Suppressor macrophage treated with lipopolysaccharide for 4 hours (primary cell): ENCODE data around the gene MAP3K14.
"Not testable (repeated sequence)": the region's sequence is repeated elsewhere in the genome, so short reads cannot be mapped to it uniquely, and the experiment has no call there.

ENCODE experiments used
- DNase-seq: peaks from one replicate; pipeline ENCODE4 v3.0.0-alpha.2; 2020

The MAP3K14 gene

DNA sequence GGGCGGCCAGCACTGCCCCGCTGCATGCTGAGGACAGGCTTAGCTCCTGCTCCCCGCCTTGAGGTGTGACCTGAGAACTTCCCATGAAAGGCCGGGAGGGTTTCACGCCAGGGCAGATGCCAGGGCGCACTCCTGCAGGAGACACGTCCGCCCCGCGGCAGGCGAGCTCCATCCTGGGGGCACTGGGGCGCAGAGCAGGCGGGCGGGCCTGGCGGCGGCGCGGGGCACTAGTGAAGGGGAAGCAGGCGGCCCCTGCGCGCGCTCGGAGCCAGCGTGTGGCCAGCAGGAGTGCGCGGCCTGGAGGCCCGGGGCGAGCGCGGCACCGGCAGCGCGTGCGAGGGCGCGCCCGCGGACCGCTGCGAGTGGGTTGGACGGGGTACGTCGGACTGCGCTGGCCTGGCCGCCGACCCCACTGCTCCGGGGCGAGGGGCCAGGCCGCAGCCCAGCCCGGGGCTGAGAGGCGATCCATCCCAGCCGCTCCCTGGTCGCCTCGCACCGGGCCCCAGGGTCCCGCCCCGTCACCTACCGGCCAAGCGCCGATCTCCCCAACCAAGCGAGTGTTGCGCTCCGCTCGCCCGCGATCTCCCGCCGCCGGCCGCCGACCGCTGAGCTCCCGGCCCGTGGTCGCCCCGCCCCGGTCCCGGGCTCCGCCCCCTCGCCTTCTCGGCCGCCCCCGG is at the start of gene MAP3K14:
Gene MAP3K14, minus strand, starts transcription at position 587 of the 677 bp plus-strand sequence. CDS start 26,275 bp downstream, outside the sequence.
- peak; percentile 83 for DNase-seq

DNA sequence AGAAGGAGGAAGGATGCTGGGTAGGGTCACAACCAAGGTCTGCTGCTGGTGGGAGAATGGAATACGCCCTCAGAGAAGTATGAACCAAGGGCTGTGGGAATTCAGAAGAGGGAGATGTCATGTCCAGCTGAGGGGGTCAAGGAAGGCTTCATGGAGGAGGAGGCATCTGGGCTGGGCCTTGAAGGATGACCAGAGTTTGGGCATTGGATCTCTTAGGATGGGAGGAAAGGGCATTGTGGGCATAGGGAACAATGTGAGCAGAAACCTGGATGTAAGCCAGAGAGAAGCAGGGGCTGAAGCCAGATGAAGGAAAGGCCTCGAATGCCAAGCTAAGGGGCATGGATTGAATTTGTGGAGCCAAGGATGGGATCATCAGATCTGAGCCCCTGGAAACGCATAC is 49.2 kb upstream of the MAP3K14 start:
- no peak for DNase-seq

DNA sequence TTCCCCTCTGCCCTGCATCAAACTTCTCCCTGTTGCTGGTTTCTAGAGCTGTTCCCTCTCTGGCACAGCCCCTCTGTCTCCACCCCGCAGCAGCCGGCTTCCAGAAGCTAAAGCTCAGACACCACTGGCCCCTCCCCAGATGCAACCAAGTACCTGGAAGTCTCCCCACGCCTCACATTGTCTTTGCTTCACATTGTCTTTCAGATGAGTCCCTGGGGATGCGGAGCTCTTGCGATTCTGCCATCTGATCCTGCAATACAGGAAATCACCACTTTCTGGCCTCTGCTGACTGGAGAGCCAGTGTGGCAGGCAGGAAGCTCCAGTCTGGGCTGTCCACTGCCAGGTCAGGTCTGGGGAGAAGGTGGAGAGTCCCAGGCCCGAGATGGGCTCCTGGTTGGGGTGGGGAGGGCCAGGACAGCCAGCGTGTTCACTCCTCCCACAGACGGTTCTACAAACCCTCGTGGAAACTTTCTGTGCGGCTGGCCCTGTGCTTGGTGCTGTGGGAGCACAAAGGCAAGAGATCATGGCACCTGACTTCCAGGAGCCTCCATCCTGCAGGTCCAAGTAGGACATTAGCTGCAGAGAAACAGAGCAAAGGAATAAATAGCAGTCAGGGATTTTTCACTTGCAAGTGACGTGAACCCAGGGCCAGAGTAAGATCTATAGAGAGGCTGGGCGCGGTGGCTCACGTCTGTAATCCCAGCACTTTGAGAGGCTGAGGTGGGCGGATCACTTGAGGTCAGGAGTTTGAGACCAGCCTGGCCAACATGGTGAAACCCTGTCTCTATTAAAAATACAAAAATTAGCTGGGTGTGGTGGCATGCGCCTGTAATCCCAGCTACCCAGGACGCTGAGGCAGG is 47.9 kb upstream of the MAP3K14 start:
- DNase-seq = no peak

DNA sequence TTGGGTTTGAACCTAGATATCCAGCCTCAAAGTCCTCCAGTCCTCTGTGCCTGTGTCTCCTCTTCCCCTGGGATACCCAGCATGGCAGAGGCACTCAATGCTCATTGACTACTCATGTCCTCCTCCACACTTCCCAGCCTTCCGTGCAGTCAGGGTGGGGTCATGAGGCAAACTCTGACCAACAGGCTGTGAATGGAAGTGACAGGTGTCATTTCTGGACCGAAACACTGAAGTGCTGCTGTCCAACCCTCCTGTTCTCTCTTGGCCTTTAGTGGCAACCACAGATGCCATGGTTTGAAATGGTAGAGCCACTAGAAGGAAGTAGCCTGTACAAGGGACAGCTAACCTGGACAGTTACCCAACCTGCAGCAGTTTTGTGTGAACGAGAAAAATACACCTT is 46.7 kb upstream of the MAP3K14 start:
- no peak for DNase-seq

DNA sequence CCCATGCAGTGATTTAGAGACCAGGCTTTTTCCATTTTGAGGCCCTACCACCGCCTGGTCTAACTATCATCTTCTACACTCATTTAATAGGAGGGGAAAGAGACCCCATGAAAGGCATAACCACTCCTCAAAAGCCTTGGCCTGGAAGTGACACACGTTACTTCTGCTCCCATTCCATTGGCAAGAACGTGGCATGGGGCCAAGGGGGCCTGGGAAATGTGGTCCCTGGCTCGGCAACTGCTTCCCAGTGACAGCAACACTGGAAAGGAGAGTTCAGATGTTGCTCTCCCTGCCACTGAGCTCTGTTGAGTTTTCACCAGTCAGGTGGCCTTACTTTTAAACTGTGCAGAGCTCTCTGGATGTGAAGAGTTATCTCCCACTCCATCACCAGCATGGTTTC is 45.2 kb upstream of the MAP3K14 start:
- DNase-seq = no peak

DNA sequence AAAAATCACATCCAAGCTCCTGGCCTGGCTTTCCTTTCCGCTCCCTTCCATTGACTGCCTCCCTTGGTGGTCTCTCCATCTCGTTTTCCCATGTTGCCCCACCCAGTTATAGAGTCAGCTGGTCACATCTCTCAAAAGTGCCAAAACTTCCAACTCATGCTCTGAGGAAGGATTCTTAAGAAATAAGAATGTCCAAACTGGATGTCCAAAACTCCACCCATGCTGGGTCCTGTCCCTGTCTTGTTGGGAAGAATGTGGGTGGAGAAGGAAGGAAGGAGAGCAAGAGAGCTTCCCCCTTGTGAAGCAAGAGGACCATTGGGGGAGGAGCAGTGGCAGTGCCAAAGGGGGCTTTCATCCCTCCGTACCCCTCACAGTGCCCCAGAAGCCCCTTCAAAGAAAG is 44.6 kb upstream of the MAP3K14 start:
- DNase-seq = no peak

DNA sequence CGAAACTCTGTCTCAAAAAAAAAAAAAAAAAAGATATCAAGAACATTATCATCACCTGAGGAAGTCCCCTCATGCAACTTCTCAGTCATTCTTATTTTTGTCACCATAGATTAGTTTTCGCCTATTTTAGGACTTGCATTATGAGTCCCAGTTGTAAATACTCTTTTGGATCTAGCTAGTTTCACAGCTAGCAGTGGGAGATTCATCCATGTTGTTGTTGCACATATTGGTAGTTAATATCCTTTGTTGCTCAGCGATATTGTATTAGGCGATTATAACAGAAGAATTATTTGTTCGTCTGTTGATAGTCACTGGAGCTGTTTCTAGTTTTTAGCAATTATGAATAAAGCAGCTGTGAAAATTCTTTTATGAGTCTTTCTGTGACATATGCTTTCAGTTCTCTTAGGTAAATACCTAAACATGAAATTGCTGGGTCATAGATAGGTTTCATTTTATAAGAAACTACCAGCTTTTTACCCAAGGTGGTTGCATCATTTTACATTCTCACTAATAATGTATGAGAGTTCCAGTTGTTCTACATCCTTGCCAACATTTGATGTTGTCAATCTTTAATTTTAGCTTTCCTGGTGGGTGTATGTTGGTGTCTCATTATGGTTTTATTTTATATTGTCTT is 40.7 kb upstream of the MAP3K14 start:
- peak; percentile 31 for DNase-seq

DNA sequence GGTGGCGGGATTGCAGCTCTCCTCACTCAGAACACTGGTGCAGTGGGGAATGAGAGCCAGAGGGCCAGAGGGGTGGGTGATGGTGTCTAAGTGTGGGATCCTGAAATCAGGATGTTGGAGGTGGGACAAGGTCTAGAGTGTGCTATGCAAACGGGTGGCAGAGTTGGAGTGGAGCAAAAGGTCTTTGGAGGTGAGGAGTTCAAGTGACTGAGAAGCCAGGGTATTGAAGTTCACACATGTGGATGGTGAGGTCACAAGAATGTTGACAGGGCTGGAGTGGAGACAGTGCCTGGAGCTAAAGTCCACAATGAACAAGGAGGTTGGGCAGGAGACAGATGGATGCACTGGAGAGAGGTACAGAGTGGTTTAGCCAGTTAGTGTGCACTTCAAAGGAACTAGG is 38.3 kb upstream of the MAP3K14 start:
- DNase-seq = no peak

DNA sequence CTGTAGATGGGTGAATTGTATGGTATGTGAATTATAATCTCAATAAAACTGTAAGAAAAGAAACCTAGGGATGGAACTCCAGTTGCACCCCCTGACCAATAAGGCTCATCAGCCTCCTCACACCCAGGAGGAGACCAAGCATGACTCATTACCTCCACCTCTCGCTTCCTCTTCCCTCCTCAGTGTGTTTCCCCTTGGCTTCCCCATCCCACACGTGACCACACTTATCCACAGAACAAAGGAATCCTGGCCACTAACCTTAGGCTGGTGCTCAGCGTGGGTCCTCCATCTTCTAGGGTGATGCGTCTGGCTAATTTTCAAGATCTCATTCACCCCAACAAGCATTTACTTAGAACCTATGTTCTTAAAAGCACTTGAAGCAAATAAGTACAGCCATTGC is 36.2 kb upstream of the MAP3K14 start:
- peak; percentile 92 for DNase-seq

DNA sequence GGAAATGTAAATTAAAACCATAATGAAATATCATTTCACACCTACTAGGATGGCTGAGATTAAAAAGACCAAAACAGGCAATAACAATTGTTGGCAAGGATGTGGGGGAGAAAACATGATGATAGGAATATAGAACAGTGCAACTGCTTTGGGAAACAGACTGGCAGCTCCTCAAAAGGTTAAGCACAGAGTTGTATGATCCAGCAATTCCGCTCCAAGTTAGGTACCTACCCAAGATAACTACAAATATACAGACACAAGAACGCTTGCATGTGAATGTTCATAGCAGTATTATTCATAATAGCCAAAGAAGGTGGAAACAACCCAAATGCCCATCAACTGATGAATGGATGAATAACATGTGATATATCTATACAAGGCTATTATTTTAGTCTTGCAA is 35.0 kb upstream of the MAP3K14 start:
- no peak for DNase-seq

DNA sequence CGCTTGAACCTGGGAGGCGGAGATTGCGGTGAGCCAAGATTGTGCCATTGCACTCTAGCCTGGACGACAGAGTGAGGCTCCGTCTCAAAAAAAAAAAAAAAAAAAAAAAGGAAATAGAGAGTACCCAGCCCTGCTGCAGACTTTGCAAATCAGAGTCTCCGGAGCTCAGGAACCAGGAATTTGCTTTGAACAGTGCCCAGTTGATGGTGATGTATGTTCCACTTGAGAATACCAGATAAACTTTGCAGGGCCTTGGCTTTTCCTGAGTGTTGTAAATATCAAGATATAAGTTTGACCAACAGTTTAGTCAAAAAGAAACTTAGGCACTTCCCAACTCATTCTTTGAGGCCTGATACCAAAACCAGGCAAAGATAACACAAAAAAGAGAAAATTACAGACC is 30.6 kb upstream of the MAP3K14 start:
- peak; percentile 29 for DNase-seq

DNA sequence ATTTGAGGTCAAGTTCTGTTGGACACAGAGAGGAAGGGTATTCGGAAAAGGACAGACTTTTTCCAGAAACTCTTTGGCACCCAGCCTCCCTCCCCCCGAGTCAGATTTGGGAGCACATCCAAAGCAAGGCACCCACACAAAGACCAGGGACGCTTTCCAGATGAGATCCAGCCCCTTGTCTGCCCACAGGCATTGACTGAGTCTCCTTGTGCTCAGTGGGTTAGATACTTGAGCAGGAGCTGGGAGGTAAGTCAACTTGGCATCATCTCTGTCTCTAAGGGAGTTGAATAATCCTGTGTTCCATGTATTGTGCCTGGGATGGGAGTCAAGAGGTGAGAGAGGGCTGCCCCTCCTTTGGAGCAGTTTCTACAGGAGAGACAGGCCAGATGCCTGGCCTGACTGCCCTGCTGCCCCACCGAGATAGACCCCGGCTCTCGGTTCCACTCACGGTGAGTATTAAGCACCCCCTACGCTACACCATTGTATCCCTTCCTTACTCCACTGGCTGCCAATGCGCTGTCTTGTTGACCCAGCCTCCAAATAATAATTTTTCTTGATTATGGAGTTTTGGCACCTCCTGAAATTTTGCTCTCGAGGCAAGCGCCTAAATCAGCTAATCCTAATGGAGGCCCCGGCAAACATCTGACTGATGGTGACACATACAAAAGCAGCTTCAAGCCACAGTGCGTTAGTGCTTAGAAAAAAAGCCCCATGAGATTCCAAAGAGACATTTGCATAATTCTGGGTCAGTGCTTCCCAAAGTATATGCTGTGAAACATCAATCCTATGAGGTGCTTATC is 29.6 kb upstream of the MAP3K14 start:
- no peak for DNase-seq

DNA sequence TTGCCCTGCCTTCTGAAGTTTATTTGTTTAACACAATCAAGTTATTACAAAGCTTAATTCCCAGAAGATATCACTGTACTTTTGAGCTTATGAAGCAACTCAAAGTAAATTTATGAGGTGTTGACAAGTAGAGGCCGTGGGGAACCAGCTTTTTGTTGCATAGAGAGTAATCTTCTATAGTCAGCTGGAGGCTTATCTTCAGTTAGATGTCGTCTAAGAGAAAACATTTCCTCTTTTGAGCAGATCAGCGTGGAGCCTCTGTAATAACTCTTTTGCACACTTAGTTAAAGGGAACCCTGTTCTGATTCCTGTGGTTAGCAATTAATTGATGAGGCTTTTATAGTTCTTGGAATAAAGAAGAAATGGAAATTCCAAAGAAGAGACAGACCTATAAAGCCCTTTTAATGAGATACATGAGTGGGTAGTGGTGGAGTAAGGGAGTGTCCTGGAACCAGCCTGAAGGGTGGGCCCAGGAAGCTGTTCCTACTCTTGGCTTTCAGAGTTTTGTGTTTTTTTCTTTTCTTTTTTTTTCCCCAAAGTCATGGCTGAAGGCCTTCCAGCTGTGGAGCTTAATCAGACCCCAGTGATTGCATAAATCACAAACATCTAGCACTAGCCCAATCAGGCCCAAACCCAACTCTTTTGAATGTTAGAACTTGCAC is 28.9 kb upstream of the MAP3K14 start:
- DNase-seq = no peak

DNA sequence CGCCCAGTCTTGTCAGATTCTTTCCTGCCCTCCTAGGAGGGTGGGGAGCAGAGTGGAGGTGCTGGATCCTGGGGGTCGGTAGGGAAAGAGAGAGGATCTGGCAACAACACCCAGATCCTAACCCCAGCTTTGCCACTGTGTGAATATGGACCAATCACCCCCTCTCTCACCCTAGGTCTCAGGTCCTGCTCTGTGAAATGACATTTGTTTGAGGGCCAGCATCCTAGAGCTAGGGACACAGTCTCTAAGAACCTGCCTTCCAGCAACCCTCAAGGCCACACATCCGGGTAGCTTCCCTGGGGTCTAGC is 28.4 kb upstream of the MAP3K14 start:
- no peak for DNase-seq

DNA sequence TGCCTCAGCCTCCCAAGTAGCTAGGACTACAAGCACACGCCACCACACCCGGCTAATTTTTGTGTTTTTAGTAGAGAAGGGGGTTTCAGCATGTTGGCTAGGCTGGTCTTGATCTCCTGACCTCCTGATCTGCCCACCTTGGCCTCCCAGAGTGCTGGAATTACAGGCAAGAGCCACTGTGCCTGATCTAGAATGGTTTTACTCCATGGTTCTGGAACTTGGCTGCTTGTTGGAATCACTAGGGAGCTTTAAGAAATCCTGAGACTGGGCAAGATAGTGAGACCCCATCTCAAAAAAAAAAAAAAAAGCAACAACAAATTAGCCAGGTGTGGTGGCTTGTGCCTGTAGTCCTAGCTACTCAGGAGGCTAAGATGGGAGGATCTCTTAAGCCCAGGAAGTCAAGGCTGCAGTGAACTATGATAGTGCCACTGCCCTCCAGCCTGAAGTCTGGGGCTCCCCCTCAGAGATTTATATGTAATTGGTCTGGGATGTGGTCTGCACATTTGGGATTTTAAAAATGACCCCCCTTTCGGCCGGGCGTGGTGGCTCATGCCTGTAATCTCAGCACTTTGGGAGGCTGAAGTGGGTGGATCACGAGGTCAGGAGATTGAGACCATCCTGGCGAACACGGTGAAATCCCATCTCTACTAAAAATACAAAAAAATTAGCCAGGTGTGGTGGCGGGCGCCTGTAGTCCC is 27.3 kb upstream of the MAP3K14 start:
- not testable (repeated sequence) for DNase-seq

DNA sequence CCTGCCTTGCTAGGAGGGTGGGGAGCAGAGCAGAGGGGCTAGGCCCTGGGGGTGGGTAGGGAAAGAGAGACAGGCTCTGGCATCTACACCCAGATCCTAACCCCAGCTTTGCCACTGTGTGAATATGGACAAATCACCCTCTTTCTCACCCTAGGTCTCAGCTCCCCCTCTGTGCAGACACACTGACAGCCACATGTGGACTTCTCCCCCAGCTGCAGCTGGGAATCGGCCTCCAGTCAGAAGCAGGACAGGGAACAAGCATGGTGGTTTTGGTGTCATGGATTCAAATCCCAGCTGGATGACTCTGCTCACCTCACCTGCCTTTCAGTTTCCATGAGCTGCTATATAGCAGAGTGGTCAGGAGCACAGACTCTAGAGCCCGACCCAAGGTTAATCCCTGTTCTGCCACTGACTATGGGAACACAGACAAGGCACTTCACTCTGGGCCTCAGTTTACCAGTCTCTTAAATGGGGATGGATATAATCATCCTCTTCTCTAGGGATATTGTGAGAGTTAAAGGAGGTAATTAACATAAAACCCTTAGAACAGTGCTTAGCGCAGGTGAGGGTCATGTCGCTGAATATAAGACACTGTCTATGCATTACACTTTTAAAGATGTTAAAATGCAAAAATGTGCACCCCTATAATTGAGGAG is 26.2 kb upstream of the MAP3K14 start:
- DNase-seq = no peak

DNA sequence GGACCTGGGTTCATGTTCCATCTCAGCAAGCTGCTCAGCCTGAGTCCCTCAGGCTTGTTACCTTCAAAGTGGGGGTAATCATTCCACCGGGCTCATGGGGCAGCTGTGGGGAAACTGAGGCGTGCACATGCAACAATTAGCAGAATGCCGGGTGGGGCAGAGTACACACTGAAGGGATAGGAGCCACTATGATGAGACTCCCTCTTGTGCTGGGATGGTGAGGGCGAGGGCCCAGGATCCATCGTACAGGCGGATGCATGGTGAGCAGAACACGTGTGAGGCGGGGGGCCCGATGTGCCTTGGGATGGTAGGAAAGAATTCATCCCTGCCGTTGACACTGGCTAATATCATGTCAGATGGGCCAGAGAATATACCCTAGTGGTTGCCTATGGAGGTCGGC is 25.5 kb upstream of the MAP3K14 start:
- DNase-seq = no peak

DNA sequence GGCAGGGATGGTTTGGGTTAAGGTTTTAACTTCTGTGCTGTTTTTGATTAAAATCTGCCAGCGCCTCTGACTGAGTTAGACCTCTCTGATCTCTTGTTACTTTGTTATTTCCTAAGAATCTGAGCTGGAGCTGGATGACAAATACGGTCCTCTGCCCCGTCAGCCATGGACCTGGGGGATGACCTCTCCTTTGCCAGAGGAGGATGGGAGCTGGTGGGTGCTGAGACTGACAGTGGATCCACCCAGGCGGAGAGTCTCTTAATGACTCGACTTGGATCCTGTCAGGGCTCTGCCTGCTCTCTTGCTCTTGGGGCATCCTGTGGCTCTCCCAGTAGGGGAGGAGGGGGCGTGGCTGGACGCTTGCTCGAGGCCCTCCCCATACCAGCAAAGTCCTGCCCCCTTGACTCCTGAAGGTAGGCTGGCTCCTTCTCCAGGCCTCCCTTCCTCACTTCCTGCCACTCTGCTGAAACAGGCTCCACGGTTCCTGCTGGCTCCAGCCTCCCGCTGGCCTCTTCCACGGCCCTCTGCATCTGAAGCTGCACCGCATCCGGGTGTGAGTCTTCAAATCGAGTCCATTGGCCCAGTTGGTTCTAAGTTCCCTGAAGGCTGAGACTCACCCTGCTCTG is 24.8 kb upstream of the MAP3K14 start:
- no peak for DNase-seq

DNA sequence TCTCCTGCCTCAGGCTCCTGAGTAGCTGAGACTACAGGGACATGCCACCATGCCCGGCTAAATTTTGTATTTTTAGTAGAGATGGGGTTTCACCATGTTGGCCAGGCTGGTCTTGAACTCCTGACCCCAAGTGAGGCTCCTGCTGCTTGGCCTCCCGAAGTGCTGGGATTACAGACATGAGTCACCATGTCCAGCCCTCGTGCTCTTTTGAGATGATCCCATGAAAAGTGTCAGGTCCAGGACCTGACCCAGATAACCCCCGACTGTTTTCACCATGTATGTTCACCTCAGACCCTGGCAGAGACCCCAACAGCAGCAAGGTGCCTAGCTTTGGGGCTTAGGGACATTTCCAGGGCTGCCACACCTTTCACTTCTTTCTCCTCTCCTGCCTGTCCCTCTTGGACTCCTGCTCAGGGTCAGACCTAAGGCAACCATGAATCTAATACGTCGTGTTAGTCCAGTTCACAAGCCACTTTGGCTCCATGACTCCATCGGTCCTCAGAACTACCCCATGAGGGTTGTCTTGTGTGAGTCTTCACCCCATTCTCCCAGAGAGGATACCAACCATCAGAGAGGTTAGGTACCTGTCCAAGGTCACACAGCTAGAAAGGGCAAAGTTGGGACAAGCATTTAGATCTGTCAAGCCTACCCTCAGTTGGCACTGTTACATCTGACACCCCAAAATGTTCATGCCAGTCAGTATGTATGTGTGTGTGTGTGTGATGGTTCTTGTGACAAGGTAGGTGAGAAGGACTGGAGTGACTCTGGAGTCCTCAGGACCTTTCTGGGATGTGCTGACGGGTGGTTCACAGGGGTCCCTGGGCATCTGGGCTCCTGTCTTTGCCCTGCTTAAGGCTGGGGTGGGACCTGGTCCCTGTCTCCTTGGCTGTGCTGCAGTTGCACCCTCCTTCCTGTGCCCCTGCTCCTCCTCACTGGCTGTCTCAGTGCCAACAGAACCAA is 23.1 kb upstream of the MAP3K14 start:
- no peak for DNase-seq
